ENCODE measurements around the gene ZNF778. TPM values are rescaled to one million over a fixed set of nuclear protein-coding genes. Genes with fewer than 3 reads are reported as not detected.

ZNF778 gene
- total and polyA plus RNA-seq, 2 of the 13 experiments (the other 11 are each of a cell fraction or from before 2014, with no cell fraction given): 3.8 to 7.2 TPM

DNA sequence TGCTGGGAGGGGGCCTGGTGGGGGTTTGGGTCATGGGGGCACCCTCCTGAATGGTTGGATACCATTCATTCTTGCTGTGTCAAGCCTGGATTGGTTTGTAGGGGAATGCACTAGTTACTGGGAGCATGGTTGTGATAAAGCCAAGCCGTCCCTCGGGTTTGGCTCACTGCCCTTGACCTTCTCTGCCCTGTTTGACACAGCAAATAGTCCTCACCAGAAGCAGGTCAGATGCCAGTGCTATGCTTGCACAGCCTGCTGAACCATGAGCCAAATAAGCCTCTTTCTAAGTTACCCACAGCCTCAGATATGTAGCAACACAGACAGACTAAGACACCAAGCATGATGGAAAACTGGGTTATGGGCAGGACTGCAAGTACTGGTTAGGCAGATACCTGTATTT is 14.6 kb downstream of the ZNF778 start (continued):
- TF ChIP-seq, protein P1, sequence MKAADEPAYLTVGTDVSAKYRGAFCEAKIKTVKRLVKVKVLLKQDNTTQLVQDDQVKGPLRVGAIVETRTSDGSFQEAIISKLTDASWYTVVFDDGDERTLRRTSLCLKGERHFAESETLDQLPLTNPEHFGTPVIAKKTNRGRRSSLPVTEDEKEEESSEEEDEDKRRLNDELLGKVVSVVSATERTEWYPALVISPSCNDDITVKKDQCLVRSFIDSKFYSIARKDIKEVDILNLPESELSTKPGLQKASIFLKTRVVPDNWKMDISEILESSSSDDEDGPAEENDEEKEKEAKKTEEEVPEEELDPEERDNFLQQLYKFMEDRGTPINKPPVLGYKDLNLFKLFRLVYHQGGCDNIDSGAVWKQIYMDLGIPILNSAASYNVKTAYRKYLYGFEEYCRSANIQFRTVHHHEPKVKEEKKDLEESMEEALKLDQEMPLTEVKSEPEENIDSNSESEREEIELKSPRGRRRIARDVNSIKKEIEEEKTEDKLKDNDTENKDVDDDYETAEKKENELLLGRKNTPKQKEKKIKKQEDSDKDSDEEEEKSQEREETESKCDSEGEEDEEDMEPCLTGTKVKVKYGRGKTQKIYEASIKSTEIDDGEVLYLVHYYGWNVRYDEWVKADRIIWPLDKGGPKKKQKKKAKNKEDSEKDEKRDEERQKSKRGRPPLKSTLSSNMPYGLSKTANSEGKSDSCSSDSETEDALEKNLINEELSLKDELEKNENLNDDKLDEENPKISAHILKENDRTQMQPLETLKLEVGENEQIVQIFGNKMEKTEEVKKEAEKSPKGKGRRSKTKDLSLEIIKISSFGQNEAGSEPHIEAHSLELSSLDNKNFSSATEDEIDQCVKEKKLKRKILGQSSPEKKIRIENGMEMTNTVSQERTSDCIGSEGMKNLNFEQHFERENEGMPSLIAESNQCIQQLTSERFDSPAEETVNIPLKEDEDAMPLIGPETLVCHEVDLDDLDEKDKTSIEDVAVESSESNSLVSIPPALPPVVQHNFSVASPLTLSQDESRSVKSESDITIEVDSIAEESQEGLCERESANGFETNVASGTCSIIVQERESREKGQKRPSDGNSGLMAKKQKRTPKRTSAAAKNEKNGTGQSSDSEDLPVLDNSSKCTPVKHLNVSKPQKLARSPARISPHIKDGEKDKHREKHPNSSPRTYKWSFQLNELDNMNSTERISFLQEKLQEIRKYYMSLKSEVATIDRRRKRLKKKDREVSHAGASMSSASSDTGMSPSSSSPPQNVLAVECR (CRISPR knock-in tag; IDR thresholded peaks at IDR 0.05; ENCODE audit: borderline replicate concordance): peak; percentile 72; the same call in 1 of the 2 replicates
- no peak for TF ChIP-seq ZNF589 (CRISPR knock-in tag; conservative IDR thresholded peaks at IDR 0.05)
- TF ChIP-seq JUNB (CRISPR knock-in tag; IDR thresholded peaks at IDR 0.05; ENCODE audit: borderline replicate concordance): no peak
- TF ChIP-seq, protein P2, sequence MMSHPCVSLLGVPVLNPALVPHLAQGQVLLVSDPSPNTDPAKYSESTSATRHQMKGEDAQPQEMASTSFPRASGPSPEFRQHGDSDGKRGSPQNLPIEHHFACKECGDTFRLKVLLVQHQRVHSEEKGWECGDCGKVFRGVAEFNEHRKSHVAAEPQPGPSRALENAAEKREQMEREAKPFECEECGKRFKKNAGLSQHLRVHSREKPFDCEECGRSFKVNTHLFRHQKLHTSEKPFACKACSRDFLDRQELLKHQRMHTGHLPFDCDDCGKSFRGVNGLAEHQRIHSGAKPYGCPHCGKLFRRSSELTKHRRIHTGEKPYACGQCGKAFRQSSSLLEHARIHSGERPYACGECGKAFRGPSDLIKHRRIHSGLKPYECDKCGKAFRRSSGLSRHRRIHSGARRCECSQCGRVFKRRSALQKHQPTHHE (CRISPR knock-in tag; IDR thresholded peaks at IDR 0.05; ENCODE audit: borderline replicate concordance): no peak
- peak; percentile 69; the same call in 1 of the 2 replicates for TF ChIP-seq IRF2 (CRISPR knock-in tag; IDR thresholded peaks at IDR 0.05)
- TF ChIP-seq TOPORS (CRISPR knock-in tag; IDR thresholded peaks at IDR 0.05): 0 out of 2 replicates have a peak, but pooled peaks have one; percentile 35
- no peak for TF ChIP-seq ZNF83 (CRISPR knock-in tag; IDR thresholded peaks at IDR 0.05; ENCODE audit: borderline replicate concordance)
- no peak for TF ChIP-seq ZNF720 (CRISPR knock-in tag; IDR thresholded peaks at IDR 0.05)
- TF ChIP-seq ISX (CRISPR knock-in tag; conservative IDR thresholded peaks at IDR 0.05): no peak
- TF ChIP-seq, protein P3, sequence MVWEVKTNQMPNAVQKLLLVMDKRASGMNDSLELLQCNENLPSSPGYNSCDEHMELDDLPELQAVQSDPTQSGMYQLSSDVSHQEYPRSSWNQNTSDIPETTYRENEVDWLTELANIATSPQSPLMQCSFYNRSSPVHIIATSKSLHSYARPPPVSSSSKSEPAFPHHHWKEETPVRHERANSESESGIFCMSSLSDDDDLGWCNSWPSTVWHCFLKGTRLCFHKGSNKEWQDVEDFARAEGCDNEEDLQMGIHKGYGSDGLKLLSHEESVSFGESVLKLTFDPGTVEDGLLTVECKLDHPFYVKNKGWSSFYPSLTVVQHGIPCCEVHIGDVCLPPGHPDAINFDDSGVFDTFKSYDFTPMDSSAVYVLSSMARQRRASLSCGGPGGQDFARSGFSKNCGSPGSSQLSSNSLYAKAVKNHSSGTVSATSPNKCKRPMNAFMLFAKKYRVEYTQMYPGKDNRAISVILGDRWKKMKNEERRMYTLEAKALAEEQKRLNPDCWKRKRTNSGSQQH (CRISPR knock-in tag; IDR thresholded peaks at IDR 0.05; ENCODE audit: low read depth): no peak
- TF ChIP-seq TCF7L2 (IDR thresholded peaks at IDR 0.05; ENCODE audit: low read depth, low read length): no peak
- no peak for TF ChIP-seq ZBTB14 (CRISPR knock-in tag; IDR thresholded peaks at IDR 0.05)
- TF ChIP-seq KLF11 (CRISPR knock-in tag; IDR thresholded peaks at IDR 0.05): no peak
- no peak for TF ChIP-seq ZSCAN21 (CRISPR knock-in tag; IDR thresholded peaks at IDR 0.05; ENCODE audit: borderline replicate concordance)
- TF ChIP-seq DR1 (CRISPR knock-in tag; IDR thresholded peaks at IDR 0.05): no peak
- no peak for TF ChIP-seq NFYB (CRISPR knock-in tag; IDR thresholded peaks at IDR 0.05)
- TF ChIP-seq SP5 (CRISPR knock-in tag; IDR thresholded peaks at IDR 0.05; ENCODE audit: borderline replicate concordance, low read depth): no peak
- TF ChIP-seq MXD3 (CRISPR knock-in tag; IDR thresholded peaks at IDR 0.05): no peak
- TF ChIP-seq MTA3 (CRISPR knock-in tag; IDR thresholded peaks at IDR 0.05): no peak
- TF ChIP-seq IKZF1 (IDR thresholded peaks at IDR 0.05): no peak
- TF ChIP-seq ZNF737 (CRISPR knock-in tag; IDR thresholded peaks at IDR 0.05; ENCODE audit: borderline replicate concordance): no peak
- peak; percentile 81; the same call in 1 of the 2 replicates for TF ChIP-seq AKAP8 (CRISPR knock-in tag; IDR thresholded peaks at IDR 0.05)
- TF ChIP-seq CREBL2 (CRISPR knock-in tag; IDR thresholded peaks at IDR 0.05; ENCODE audit: borderline replicate concordance): no peak
- no peak for TF ChIP-seq ARNT (IDR thresholded peaks at IDR 0.05)

All from HepG2 (cell line).